GM18909 (cell line): ENCODE results near the gene TATDN2.
"Not testable (repeated sequence)": the region's sequence is repeated elsewhere in the genome, so short reads cannot be mapped to it uniquely, and the experiment has no call there.

ENCODE experiments used
- ATAC-seq: cut with Tn5 transposase; IDR thresholded peaks from one replicate; pipeline ENCODE4 v1.9.1; 2021; ENCODE audit warnings: mild to moderate bottlenecking; ENCODE audit not compliant: unreplicated experiment, poor library complexity

Gene TATDN2

DNA sequence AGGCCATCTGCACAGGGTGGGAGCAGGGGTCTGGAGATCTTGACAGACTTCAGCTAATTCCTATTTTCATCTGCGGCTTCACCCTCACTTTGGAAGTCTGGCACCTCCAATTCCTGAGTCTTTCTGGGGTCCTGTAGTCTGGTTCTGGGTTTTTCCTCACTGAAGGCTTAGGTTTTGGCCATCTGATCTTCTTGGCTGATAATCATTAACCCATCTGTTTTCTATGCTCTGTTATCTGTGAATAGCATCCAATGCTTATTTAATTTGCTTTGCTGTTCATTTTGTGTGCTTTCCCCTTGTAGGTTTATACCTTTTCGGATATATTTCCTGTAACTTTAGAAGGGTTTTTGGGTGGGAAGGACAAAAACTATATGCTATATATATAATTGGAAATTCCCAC lies 17.6 kb downstream of the TATDN2 start:
- ATAC-seq, result no peak

DNA sequence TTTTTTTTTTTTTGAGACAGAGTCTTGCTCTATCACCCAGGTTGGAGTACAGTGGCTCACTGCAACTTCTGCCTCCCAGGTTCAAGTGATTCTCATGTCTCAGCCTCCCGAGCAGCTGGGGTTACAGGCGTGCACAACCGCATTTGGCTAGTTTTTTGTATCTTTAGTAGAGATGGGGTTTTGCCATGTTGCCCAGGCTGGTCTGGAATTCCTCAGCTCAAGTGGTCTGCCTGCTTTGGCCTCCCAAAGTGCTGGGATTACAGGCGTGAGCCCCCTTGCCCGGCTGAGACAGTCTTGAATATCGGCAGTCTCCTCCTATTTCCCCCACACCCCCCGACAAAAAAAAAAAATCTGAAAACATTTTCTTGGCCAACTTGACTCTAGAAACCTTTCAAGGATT lies 18.7 kb downstream of the TATDN2 start:
- not testable (repeated sequence) for ATAC-seq

DNA sequence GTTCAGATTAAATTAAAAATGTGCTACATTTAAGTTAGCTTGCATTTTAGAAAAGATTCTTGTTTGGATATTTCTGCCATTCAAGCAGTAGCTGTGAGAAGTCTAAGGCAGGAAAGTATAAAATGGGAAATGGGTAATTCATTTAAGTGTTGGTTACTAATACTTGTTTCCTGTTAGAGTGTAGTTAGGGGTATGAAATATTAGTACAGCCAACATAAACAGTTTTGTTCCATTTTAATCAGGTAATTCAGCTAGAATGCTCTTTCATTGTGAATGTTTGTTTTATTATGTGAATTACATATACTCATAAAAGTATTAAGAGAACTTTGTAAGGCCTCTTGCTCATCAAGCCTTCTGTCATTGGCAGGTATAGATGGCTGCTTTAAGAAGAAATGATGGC lies 19.9 kb downstream of the TATDN2 start:
- no peak for ATAC-seq

DNA sequence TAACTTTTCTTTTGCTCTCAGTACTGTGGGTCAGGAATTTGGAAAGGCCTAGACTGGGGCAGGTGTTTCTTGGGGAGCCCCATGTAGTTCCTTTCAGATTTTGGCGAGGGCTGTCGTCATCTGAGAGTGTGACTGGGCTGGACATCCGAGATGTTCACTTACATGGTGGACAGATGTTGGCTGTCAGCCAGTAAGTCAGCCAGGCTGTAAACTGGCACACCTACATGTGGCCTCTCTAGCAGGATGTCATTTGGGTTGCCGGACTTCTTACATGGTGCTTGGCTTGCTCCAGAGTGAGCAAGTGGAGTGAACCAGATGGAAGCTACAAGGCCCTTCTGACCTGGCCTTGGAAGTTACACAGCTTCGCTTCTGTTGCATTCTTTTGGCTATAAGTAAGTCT lies 20.7 kb downstream of the TATDN2 start:
- ATAC-seq, result no peak

DNA sequence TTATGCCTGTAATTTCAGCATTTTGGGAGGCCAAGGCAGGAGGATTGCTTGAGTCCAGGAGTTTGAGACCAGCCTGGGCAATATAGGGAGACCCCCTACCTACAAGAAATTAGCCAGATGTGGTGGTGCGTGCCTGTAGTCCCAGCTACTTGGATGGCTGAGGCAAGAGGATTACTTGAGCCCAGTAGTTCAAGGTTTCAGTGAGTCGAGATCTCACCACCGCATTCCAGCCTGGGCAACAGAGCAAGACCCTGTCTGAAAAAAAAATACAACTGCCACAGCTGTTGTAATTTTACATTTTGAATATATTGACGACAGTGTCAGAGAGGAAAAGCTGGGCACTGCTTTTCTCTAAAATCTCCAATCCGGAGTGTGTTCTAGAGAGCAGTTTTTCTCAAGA lies 21.2 kb downstream of the TATDN2 start:
- ATAC-seq, result no peak

DNA sequence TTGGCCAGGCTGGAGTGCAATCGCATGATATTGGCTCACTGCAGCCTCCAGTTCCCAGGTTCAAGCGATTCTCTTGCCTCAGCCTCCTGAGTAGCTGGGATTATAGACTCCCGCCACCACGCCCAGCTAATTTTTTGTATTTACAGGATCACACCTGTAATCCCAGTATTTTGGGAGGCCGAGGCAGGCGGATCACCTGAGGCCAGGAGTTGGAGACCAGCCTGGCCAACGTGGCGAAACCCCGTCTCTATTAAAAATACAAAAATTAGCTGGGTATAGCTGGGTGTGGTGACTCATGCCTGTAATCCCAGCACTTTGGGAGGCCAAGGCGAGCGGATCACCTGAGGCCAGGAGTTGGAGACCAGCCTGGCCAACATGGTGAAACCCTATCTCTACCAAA lies 24.2 kb downstream of the TATDN2 start:
- not testable (repeated sequence) for ATAC-seq

DNA sequence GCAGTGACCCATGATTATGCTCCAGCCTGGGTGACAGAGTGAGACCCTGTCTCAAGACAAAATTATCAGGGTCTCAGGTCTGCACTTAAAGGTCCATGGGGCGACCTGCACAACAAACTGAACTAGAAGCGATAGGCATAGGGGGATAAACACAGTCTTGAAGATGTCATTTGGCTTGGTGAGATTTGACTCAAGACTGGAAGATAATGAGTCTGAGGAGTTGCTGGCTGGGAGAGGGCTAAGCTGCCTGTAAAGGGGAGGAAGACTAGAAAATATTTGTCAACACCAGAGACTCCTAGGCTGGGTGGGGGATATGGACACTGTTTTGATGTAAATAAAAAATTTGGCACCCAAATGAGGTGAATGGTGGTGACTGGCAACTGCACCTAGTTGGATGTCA lies 24.7 kb downstream of the TATDN2 start:
- no peak for ATAC-seq

DNA sequence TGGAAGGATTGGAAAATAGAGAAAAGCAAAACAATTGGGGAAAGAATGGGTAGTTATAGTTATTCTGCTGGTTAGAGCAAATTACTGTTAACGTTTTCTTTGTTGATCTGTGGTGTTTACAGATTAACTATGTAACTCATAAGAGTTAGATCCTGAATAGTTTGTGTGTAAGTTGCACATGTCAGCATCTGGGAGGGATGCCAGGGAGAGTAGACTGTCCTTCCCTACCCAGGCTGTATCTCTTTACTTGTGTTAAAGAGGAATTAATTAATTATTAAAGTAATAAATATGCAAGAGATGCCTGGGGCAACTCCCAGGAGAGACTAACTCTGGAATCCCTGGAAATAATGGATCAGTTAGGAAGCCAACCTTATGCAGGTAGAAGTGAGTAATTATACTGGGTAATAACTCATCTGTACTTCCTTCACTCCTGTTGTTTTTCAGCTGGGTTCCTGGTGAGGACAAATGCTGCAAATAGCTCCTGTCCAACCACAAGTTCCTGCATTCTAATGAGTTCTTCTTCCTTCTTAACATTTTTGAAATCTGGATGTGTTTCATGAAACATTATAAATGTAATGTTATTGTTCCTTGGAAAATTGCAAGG lies 25.5 kb downstream of the TATDN2 start:
- no peak for ATAC-seq

DNA sequence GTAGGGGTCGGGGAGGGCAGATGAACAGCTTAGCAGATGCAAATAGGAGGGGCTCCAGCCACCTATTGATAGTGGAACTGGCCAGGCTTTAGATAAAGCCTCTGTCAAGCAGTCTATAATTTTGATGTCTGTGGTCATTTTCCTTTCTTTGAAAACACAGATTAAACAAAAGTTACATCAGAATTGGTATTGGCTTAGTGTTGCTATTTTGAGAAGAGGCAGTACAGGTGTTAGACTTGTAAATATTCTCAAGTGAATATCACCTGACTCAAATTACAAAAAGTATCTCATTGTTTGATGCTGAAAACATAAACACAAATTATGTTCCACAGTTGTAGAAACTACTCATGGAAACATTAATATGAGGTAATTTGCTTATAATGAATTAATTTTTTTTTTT lies 26.3 kb downstream of the TATDN2 start:
- no peak for ATAC-seq

DNA sequence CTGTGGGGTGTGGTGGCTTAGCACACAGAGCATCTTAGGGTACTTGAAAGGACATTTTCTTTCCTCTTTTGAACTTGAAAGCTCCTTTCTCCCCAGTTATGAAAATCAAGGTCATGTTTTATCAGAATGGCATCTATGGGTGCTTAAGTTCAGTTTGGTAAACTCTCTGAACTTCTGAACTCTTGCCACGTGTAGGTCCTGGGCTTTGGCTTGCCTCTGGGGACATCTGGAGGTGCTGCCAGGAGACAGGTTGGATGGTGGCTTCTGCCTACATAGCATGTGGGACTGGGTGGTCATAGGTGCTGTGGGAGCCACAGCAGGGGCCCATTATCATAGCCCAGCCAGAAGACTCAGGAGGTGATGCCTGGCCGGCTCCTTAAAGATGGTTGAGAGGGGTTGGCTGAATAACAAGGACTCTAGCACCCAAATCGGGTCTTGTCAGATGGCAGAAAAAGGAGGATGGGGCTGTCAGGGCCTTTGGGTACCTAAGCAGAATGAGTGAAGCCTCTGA lies 28.9 kb downstream of the TATDN2 start:
- ATAC-seq, result no peak

DNA sequence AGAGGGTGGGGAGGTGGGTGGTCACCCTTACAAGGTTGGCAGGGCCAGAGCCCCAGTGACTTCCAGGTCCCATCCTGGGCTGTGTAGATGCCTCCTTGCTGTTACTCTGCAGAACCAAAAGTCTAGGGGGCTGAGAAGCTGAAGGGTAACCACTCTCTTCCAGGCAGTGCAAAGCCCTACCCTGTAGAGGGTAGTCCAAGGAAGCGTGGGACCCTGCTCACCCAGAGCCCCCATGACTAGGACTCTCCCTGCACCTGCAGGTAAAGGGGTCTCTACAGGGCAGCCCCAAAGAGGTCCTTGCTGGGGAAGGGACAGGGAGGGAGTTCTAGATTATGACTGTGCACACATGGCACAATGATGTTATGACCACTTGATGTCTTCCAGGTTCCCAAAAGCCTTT lies 30.2 kb downstream of the TATDN2 start:
- ATAC-seq, result no peak

DNA sequence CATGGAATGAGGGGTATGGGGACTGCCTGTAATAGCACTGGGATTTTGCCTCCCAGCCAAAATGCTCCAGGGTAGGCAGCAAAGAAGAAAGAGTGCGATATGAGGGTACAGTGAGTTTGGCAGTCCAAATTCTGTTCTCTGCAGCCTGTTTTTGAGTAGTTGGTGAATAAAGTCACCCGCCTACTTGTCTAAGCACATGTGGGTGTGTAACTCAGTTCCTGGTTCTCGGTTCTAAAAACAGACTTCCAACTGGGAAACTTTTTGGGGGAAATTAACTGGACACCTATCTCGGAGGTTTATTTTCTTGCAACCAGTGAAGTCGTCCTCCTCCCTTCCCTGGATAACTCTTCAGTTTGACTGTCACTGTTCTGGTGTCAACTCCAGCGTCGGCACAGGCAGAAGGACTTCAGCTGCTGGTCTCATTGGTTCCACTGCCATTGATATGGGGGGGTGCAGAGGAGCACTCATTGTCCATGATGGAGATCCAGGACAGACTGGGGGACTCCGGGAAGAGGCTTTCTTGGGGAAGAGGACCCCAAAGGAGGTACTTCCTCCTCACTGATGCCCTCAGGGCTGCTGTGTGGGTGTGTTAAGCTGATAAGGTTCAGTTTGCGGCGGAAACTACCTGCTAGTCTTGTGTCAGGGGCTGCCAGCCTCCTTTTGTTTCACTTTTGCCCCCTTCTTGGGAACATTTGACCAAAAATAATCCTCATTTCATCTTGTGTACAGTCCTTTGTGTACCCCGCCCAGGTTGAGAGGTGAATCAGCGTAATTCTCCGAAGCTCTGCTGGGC lies 31.3 kb downstream of the TATDN2 start:
- ATAC-seq, result no peak

DNA sequence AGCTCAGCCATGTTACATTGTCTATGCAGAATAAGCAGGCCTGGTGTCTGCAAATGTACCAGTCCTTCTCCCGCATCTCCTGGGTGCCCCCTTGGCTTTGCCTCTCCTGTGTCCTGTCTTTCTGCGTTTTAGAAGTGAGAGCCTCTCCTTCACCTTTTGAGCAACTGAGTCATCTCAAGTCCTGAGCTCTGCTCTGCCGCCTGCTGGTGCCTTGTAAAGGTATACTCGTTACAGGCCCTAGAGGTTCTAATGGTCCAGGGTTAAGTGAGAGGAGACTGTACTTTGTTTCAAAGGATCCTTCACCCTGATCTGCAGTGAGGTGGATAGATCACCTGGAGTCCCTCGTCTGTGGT lies 31.9 kb downstream of the TATDN2 start:
- ATAC-seq, result no peak

DNA sequence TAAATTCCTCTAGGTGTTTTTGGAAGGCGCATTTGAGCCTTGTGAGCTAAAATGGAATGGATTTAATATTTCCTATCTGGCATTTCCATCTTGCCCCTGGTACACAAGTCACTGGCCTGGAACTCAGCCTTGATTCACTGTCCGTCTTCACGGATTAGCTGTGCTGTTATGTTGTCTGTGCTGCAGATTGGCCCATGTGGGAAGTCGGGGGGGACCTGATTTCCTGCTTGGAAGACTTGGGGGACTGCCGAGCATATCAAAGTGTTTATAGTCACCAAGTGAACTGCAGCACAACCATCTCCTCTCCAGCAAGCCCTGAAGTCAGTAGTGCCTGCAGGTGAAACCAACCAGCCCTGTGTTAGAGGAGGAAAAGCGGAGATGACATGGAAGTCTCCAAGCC lies 32.3 kb downstream of the TATDN2 start:
- ATAC-seq, result no peak

DNA sequence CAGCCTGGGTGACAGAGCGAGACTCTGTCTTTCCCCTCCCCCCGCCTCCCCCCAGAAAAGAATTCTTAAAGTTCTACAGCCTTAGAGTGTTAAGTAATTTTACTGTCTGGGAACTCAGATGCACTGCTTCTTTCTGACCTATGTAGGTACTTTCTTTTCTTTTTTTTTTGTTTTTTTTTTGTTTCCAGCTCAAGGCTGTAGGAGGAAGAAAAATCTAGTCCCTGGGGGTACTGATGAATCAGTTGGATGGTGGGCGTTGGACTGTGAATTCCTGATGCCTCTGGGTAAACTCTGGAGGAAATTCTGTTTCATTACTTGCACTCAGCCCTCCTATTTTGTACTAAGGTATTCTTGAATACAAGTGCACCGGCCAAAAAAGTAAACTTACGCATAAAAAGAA lies 33.7 kb downstream of the TATDN2 start:
- ATAC-seq, result no peak

DNA sequence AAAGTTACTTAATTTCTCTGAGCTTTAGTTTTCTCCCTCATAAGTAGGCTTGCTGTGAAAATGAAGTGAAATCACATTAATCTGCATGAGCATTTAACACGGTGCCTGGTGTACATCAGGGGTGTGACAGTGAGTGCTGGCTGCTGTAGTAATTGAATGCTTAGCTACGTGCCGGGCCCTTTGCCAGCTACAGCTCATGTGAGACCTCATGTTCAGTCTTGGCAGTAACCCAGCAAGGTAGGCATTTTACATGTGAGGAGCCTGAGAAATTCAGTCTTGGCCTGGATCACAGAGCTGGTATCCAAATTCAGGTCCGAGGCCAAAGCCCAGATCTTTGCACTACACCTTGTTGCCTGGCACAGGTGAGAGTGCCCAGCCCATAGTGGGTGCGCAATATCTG lies 35.4 kb downstream of the TATDN2 start:
- no peak for ATAC-seq

DNA sequence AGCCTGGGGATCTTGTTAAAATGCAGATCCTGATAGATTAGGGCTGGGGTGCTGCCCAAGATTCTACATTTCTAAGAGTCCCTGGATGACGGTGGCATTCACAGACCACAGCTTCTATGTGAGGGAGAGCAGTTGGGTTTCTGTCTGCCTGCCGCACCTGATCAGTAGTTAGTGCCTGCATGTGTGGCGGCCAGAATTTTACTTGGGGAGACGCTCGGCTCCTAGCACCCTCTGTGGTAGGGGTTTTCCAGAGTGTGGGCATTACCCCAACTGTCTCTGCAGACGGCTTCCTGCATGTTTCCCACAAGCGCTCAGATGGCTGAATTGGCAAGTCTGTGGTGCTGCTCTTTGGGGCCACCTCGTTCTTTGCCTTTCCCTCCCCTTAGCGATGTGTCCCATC lies 36.2 kb downstream of the TATDN2 start:
- ATAC-seq, result no peak

DNA sequence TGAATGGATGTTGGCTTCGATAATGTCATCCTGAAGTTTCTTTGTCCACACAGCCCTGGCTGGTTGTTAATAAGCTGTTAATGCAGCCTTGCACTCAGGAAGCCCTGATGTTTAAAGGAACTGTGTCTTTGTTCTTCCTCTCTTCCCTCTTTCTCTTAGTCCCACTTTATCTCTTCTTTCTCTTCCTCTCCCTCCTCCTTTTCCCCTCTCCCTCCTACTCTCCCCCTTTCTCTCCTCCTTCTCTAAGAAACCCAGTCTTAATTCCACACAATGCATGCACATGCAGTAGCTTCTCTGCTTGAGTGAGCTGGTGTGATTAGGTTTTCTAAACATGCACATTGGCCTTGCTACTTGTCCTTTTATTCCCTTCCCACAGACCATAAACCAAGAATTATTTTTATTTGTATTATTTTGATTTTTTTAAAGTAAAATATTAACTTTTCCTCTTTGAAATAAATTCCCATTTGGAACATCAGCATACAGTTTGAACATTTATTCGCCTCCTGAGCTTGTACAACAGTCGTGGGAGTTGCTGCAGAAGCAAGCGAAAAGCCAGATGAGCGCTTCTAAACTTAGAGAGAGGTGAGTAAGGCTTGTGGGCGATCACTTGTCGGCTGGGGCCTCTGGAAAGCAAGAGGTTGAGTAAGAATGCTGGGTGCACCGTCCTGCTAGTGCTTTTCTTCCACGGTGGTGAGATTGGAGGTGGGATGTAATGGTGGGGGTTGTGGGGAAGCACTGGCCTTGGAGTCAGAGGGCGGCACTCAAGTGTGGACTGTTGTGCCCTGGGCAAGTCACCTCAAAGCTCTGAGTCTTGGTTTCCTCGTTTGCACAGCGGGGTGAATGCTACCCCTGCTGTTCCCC lies 37.2 kb downstream of the TATDN2 start:
- no peak for ATAC-seq

DNA sequence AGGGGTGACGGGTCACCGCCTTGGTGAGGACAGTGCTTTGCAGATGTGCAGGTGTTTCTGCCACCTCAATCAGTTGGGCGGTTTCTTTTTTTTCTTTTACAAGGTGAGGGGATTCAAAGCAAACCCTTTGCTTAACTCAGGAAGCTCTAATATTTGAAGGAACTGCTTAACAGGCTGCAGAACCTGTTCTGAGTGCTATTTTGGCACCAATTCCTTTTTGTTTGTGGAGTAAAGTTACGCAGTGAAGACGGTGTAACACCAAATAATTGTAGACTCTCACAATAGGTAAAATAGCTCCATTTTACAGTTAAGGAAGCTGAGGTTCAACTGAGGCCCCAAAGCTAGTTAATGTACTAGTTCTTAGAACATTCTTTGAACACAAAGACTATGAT lies 37.9 kb downstream of the TATDN2 start:
- no peak for ATAC-seq

DNA sequence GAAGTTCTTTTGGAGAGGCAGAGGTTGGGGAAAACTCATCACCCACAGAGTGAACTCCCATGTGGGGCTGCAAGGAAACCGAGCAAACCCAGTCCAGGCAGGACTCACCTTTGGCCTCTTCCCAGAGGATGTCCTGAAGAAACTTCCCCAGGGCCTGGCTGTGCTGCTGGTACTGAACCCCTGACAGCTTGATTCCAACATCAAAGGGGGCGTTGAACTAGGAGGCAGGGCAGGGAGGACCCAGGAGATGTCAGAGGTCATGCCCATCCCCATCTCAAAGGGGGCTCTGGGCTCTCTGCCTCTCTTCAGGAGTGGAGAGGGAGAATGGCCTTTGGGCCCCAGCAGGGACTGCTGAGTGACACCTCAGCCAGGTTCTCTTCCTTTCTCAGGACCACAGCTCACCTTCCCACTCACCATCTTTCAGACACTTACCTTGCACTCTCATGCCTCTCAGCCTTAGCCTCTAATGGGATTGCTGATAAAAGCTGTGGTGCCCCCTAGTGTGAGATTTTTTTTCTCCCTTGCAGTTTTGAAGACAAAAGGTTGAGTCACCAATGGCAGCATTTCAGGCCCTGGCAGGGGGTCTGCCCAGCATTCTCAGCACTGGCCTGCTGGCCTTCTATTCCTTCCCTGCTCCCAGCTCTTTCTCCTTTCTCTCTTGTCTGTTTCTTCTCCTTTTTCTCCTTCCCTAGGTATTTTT lies 38.5 kb downstream of the TATDN2 start:
- no peak for ATAC-seq
